GM12892 (cell line): ENCODE results near the gene USP8.

Experiments used
- POLR2A ChIP-seq: IDR thresholded peaks from 2 replicates; pipeline ENCODE4 v1.6.1; 2011; ENCODE audit warnings: low read depth, low read length, control low read depth
- POLR2AphosphoS5 ChIP-seq: IDR thresholded peaks from 2 replicates; pipeline ENCODE4 v1.6.1; 2011; ENCODE audit warnings: low read depth, low read length, control low read depth
- TAF1 ChIP-seq: IDR thresholded peaks from 2 replicates; pipeline ENCODE4 v1.6.1; 2011; ENCODE audit warnings: low read depth, mild to moderate bottlenecking, control low read depth, low read length, borderline replicate concordance

- TF ChIP-seq TAF1 = no peak
- no peak for TF ChIP-seq POLR2AphosphoS5
- TF ChIP-seq POLR2A = no peak
Measured at GRCh38 chr15:50458348-50459112, 34.3 kb downstream of the USP8 start.
